ENCODE results near the gene TMEM45A.

DNA sequence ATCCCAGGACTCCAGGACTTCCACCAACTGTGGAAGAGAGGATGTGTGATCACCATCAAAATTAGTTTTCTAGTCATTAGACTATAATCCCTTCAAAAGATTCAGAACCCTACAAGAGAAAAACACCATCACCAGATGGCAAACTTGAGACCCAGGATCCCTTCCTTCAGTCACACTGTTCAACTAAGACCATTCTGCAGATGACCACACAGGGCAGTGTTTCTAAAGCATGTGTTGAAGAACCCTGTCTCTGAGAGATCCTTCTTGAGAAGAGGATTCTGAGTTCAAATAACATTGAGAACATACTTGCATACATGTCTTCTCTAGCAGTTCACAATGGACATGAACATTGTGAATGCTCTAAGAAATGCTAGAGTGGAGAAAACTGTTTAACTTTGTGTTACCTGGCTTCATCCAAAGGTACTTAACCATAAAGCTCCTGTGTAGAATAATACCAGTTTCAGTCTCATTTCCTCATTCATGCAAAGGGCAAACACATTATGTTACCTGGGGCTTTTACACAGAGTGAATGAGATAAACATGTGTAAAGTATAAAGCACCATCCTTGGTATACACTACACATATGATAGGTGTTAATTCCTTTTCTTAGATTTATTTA lies 114.6 kb downstream of the TMEM45A start:
- TF ChIP-seq POLR2A (IDR thresholded peaks at IDR 0.05): no peak
- TF ChIP-seq, protein P1, sequence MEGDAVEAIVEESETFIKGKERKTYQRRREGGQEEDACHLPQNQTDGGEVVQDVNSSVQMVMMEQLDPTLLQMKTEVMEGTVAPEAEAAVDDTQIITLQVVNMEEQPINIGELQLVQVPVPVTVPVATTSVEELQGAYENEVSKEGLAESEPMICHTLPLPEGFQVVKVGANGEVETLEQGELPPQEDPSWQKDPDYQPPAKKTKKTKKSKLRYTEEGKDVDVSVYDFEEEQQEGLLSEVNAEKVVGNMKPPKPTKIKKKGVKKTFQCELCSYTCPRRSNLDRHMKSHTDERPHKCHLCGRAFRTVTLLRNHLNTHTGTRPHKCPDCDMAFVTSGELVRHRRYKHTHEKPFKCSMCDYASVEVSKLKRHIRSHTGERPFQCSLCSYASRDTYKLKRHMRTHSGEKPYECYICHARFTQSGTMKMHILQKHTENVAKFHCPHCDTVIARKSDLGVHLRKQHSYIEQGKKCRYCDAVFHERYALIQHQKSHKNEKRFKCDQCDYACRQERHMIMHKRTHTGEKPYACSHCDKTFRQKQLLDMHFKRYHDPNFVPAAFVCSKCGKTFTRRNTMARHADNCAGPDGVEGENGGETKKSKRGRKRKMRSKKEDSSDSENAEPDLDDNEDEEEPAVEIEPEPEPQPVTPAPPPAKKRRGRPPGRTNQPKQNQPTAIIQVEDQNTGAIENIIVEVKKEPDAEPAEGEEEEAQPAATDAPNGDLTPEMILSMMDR (IDR thresholded peaks at IDR 0.05): no peak
